Astrocyte of the spinal cord (primary cell): Measurements from ENCODE around the gene CELSR3.

Experiments used
- DNase-seq: peaks from one replicate; pipeline ENCODE4 v3.0.0; 2011; ENCODE audit warnings: low read depth, low spot score
- H3K4me3 ChIP-seq: 2 replicates; pipeline ENCODE4 v1.5.1; 2011; ENCODE audit warnings: low read depth, mild to moderate bottlenecking, low read length, moderate library complexity
- in situ Hi-C: cut with HindIII; loops from 2 replicates; pipeline ENCODE4 v1.10.0; 2017; ENCODE audit warnings: low sequenced_read_pairs
- TF ChIP-seq, protein P1 (sequence below): IDR thresholded peaks from 2 replicates; pipeline ENCODE4 v1.5.1; 2012; ENCODE audit warnings: low read depth, mild to moderate bottlenecking, low read length, inconsistent platforms

Gene CELSR3

DNA sequence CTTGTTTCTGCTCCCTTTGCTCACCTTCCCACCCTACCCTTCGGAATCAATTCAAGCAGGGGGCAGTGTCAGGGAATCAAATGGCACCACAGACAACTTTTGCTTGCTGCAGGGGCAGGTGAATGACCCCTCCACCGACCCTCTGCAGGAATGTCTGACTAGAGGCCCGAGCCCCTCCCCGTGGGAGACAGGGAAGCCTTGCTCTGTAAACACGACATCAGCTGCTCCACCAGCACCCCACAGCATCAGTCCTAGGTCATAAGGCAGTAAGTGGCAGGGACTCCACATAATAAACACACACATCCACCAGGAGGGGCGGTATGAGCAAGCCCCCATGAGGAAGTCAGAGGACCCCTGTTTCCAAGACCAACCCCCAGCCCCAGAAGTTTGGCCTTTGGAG, 25.4 kb downstream of the CELSR3 start:
- in situ Hi-C loops, result no loop called here
- H3K4me3 ChIP-seq, result no peak overlapping the region
- TF ChIP-seq, protein P1, sequence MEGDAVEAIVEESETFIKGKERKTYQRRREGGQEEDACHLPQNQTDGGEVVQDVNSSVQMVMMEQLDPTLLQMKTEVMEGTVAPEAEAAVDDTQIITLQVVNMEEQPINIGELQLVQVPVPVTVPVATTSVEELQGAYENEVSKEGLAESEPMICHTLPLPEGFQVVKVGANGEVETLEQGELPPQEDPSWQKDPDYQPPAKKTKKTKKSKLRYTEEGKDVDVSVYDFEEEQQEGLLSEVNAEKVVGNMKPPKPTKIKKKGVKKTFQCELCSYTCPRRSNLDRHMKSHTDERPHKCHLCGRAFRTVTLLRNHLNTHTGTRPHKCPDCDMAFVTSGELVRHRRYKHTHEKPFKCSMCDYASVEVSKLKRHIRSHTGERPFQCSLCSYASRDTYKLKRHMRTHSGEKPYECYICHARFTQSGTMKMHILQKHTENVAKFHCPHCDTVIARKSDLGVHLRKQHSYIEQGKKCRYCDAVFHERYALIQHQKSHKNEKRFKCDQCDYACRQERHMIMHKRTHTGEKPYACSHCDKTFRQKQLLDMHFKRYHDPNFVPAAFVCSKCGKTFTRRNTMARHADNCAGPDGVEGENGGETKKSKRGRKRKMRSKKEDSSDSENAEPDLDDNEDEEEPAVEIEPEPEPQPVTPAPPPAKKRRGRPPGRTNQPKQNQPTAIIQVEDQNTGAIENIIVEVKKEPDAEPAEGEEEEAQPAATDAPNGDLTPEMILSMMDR, result no peak

DNA sequence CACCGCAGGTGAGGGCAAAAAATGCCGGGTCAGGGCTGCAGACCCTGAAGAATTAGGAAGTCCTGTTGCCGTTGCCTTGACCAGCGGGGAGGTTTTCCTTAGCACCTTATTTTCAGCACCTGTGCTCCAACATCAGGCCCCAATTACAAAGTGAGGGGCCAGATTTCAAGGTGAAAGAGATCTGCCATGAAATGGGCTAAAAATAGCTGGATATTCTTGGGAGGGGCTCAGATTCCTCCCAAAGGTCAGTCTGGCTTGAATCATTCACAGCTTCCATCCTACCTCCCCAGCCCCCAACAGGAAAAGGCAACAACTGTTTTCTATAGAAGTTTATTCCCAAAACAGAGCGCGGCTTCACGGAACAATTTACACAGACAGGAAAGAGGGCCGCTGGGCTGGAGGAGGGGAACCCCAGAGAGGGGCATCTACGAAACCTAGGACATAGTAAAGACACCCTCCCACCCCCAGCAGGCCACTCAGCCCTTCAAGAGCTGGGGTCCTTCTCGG, 26.5 kb downstream of the CELSR3 start:
- TF ChIP-seq, protein P1, result no peak
- H3K4me3 ChIP-seq, result peak overlapping the region; percentile 81
- in situ Hi-C loops, result no loop called here
- DNase-seq, result no peak

More for the DNA sequence above, 25.4 kb downstream of the CELSR3 start:
- no peak for DNase-seq

DNA sequence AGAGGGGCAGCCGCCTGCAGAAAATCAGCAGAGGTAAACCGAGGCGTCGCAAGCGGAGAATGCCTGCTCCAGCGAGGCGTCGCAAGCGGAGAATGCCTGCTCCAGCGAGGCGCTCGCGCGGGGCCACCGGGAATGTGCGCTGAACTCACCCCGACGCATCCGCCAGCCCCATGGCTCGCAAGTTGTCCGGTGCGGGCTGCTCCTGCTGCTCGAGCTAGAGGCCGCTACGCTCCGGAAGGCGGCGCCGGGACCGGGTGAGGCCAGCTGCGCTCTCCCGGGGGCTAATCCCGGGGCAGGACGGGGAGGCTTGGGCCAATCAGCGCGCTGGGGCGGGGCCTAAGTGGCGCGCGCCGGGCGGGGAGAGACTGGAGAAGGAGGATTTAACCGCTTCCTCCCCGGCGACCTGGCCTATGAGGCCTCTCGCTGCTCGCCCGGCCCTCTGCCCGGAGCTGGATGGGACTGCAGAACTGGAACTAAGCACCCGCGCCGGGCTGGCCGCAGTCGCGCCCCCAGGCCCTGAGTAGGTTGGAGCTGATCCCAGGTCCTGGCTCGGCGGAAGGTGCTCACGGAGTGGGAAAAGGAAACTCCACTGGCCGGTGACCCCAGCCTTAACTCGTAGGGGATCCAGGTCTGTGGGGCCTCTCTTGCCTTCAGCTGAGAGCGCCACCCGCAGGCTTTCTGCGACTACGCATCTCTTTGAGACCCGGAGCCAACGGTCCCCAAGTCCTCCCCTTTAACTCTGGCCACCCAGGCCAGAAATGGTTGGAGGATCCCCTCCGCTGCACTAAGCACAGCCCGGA, 27.3 kb downstream of the CELSR3 start, which contains the start of gene SLC26A6:
Gene SLC26A6 (minus strand): TSS at position 240 of the 800 bp plus-strand sequence. CDS start 68 bp downstream, at position 172.
- TF ChIP-seq, protein P1, result peak; percentile 74
- DNase-seq, result peak; percentile 98
- in situ Hi-C loops, result no loop called here
- peak within 1 kb of the TSS; percentile 81 for H3K4me3 ChIP-seq

DNA sequence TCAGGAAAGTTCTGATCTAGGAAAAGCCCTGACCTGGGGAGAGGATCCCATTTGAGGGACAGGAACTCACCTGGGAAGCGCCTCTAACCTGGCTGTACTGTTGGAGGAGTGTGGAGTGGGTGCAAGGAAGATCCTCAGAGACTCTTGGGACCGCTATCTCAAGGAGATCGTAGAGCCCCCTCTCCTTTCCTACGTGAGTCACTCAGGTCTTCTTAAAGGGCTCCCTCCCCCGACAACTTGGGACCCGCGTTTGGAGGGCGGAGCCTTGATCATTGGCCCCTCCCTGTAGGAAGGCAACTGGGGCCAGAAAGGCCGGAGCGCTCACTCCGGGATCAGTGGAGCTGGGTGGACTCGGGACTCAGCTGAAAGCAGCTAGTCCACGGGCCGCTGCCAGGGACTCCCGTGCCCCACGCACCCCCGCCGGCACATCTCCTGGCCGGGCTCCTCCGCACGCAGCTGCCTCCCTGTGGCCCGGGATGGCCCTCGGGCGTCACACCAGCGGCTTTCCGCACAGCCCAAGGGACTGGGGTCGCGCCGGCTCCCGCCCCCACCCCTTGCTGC, 27.9 kb downstream of the CELSR3 start:
- in situ Hi-C loops, result no loop called here
- peak overlapping the region; percentile 81 for H3K4me3 ChIP-seq
- peak; percentile 52 for DNase-seq
- TF ChIP-seq, protein P1, result no peak

DNA sequence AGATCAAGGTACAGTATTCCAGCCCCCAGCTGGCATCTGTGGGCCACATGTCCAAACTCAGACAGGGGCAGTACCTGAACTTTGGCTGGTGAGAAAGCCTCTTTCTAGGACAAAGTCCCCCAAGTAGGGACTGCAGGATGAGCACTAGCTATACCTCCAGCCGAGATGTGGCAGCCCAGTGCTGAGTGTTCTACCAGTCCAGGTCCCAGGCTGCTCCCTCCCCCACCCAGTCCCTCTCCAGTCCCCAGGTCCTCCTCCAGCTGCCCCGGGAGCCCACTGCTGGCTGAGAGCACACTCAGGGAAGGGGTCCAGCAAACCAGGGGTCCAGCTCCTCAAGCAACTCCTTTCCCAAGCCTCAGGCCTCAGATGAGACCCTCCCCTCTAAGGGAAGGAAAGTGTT, 28.9 kb downstream of the CELSR3 start:
- in situ Hi-C loops, result no loop called here
- H3K4me3 ChIP-seq, result no peak overlapping the region
- TF ChIP-seq, protein P1, result no peak
- DNase-seq, result no peak

DNA sequence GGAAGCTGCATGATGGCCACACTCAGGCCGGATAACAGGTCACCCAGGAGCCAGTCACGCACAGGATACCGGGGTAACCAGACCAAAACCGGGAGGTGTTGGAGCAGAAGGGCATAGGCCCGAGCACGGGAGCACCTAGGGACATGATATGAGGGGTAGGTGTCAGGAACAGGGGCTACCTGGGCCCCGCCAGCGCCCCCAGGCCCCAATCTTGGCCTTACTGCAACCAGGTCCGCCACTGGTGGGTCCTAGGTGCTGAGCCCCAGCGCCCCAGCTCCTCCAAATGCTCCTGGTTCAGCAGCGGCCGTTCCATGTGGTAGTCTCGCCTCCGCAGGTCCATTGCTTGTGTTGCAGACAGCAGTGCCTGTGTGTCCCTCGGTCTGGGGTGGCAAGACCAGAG, 29.4 kb downstream of the CELSR3 start:
- TF ChIP-seq, protein P1, result no peak
- H3K4me3 ChIP-seq, result no peak overlapping the region
- in situ Hi-C loops, result no loop called here
- DNase-seq, result no peak
